Muscle layer of duodenum (tissue), 2 donors: ENCODE results near the gene GPSM3.

ENCODE experiments used
- H3K27ac ChIP-seq: one replicate; pipeline ENCODE4 v1.7.0; 2013; ENCODE audit warnings: mild to moderate bottlenecking, low read length
- H3K27me3 ChIP-seq: one replicate; pipeline ENCODE4 v1.7.0; 2013; ENCODE audit warnings: low read depth, mild to moderate bottlenecking, control low read depth, low read length
- H3K36me3 ChIP-seq, 2 donors: one replicate each; pipeline ENCODE4 v1.7.0; 2013; ENCODE audit warnings: low read length in 2 of 2, control low read depth in 1 of 2, mild to moderate bottlenecking in 1 of 2; ENCODE audit not compliant: insufficient read depth in 2 of 2, control insufficient read depth in 1 of 2
- H3K4me1 ChIP-seq, 2 donors: one replicate each; pipeline ENCODE4 v1.7.0; 2013; ENCODE audit warnings: low read length in 2 of 2, mild to moderate bottlenecking in 2 of 2, control low read depth in 1 of 2, moderate library complexity in 1 of 2; ENCODE audit not compliant: insufficient read depth in 2 of 2, control insufficient read depth in 1 of 2
- H3K4me3 ChIP-seq, 2 donors: one replicate each; pipeline ENCODE4 v1.7.0; 2013; ENCODE audit warnings: low read length in 2 of 2, low read depth in 1 of 2, mild to moderate bottlenecking in 1 of 2
- H3K9me3 ChIP-seq, 2 donors: one replicate each; pipeline ENCODE4 v1.7.0; 2013; ENCODE audit warnings: low read length in 2 of 2, control low read depth in 1 of 2, mild to moderate bottlenecking in 1 of 2; ENCODE audit not compliant: control insufficient read depth in 1 of 2
- donor health status: healthy.

GPSM3 gene

DNA sequence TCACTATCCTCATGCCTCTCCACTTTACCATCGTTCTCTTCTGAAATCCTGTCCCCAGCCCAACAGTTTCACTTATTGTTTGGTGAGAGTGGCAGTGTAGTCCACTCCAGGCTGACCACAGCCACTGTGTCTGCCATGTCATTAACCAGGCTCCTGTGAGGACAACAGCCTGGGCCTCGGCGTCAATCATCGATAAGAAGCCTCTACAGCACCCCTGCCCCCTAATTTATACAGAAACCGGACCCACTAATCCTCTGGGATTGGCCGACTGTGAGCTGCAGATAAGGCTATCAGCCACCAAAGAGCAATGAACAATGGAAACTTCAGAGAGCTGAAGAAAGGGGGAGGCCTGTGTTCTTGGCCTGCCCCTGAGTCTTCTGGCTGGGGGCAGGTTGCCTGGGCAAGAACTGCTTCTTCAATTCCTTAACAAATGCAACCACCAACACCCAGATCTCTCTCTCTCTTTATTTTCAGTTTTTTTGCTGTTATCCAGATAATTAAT lies 24.6 kb downstream of the GPSM3 start:
- Histone ChIP-seq H3K27ac (no peak overlapping the region), H3K9me3 (no peaks in the 10 kb centered on the region), H3K27me3 (no peaks in the 10 kb centered on the region), H3K36me3 (peaks cover 38 to 60% of the 10 kb centered on the region in 2 donors), H3K4me3 (no peak overlapping the region), H3K4me1 (peaks cover 0 to 8% of the 10 kb centered on the region in 2 donors)

DNA sequence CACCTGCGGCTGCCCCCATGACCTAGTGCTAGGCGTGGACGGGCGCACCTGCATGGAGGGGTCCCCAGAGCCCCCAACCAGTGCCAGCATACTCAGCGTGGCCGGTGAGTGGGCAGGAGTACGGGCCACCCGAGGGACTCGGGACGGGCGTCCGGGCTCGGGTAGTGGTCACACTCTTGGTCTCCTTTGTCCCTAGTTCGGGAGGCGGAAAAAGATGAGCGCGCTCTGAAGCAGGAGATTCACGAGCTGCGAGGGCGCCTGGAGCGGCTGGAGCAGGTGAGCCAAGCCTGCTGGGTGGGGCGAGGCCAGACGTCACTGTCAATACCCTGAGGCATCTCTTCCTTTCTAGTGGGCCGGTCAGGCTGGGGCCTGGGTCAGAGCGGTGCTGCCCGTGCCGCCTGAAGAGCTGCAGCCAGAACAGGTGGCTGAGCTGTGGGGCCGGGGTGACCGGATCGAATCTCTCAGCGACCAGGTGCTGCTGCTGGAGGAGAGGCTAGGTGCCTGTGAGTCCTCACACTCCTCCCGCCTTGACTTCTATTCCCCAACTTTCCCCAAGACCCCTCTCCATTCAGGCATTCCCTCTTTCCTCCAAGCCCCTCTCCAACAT lies 25.2 kb downstream of the GPSM3 start:
- Histone ChIP-seq H3K27ac (no peak overlapping the region), H3K9me3 (no peaks in the 10 kb centered on the region), H3K27me3 (no peaks in the 10 kb centered on the region), H3K4me1 (peaks cover 0 to 7% of the 10 kb centered on the region in 2 donors), H3K36me3 (peaks cover 38 to 66% of the 10 kb centered on the region in 2 donors), H3K4me3 (no peak overlapping the region)

DNA sequence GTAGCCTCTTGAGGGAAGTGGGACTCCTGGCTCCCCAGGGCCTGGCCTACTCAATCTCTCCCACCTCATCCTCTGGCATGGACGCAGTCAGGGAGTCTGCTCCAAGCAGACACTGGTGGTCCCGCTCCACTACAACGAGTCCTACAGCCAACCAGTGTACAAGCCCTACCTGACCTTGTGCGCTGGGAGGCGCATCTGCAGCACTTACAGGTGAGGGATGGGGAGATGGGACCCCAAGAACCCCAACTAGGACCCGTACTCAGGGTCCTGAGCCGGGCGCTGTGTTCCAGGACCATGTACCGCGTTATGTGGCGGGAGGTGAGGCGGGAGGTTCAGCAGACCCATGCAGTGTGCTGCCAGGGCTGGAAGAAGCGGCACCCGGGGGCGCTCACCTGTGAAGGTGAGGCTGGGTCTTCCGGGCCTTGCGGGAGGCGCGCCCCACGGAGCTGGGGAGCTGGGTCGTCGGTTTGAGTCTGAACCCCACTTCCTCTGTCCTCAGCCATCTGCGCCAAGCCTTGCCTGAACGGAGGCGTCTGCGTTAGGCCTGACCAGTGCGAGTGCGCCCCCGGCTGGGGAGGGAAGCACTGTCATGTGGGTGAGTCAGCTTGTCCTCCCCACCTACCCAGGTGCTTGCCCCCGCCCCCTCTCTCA lies 25.9 kb downstream of the GPSM3 start:
- no peaks in the 10 kb centered on the region for H3K9me3 ChIP-seq
- H3K4me1 ChIP-seq = peaks cover 0 to 7% of the 10 kb centered on the region in 2 donors
- no peaks in the 10 kb centered on the region for H3K27me3 ChIP-seq
- no peak overlapping the region for H3K27ac ChIP-seq
- H3K4me3 ChIP-seq = no peak overlapping the region
- peaks cover 38 to 68% of the 10 kb centered on the region in 2 donors for H3K36me3 ChIP-seq

DNA sequence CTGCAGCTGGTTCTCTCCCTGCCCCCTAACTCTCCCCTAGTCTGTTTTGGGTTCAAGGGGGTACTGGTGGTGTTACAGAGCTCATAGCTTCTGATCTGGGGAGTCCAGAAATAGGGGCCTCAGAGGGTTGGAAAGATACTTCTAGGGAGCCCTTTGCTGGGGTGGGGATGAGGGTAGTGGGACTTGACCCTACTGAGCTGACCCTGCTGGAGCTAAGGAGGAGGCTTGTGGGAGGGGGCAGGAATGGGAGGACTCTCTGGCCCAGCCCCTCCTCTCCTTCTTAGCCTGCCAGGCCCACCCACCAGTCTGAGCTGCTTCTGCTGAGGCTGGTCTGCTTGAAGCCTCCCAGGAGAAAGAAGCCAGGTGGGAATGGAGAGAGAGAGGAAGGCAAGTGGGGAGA lies 28.1 kb downstream of the GPSM3 start, which contains the start of gene EGFL8:
Gene EGFL8, plus strand, starts transcription at position 301 of the 400 bp plus-strand sequence. CDS start 1,571 bp downstream, outside the sequence.
- peaks cover 0 to 7% of the 10 kb centered on the region in 2 donors for H3K4me1 ChIP-seq
- no peaks in the 10 kb centered on the region for H3K27me3 ChIP-seq
- H3K9me3 ChIP-seq = no peaks in the 10 kb centered on the region
- H3K4me3 ChIP-seq = no peak within 1 kb of the TSS
- H3K36me3 ChIP-seq = peaks cover 22 to 48% of the 10 kb centered on the region in 2 donors
- H3K27ac ChIP-seq = peak within 1 kb of the TSS; percentile 30

DNA sequence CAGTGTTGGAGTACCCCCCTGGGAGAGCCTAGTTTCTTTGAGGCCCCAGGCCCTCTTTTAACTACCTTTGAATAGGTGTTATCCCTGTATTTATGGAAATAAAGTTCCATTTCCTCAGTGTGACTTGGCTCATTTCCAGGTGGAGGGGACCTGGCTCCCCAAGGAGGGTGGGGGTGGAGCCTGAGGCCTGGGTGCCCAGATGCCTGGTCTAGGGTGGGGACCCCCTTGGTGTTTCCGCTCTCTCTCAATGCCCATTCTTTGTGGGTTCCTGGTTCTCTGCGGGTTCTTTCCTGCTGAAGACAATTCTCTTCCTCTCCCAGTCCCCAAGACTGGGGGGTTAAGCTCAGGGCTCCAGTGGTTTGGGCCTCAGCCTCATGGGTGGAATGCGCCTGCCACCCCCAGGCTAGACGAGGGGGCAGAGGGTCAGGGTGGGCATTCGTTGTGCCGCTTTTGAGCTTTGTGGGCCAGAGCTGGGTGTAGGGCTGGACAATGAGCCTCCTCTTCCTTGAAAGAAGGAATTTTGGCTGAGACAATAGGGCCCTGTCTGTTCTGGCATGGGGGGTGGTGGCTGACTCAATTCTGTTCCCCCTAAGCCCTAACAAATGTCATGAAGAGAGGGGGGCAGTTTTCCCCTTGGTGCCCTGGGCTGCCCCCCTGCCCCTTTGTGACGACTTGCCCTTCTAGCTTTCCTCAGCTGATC lies 28.7 kb downstream of the GPSM3 start:
- Histone ChIP-seq H3K36me3 (peaks cover 18 to 45% of the 10 kb centered on the region in 2 donors), H3K9me3 (no peaks in the 10 kb centered on the region), H3K27ac (peak overlapping the region; percentile 30), H3K4me3 (no peak overlapping the region), H3K4me1 (peaks cover 0 to 7% of the 10 kb centered on the region in 2 donors), H3K27me3 (no peaks in the 10 kb centered on the region)

DNA sequence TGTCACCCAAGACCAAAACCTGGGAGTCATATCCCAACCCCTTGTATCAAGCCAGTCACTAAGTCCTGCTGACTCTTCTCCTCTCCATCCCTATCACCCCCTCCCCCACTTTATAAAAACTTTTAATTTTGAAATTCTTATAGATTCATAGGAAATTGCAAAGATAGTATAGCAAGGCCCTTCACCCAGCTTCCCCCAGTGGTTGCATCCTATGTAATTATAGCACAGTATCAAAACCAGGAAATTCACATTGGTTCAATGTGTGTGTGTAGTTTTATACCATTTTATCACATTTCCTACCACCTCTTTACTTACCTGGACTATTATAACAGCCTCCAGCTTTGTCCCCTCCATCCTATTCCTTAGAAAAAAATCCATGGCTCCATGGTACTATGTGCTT lies 34.4 kb downstream of the GPSM3 start:
- Histone ChIP-seq H3K36me3 (peaks cover 17 to 39% of the 10 kb centered on the region in 2 donors), H3K4me1 (peaks cover 0 to 19% of the 10 kb centered on the region in 2 donors), H3K4me3 (no peak overlapping the region), H3K27ac (no peak overlapping the region), H3K9me3 (no peaks in the 10 kb centered on the region), H3K27me3 (no peaks in the 10 kb centered on the region)

DNA sequence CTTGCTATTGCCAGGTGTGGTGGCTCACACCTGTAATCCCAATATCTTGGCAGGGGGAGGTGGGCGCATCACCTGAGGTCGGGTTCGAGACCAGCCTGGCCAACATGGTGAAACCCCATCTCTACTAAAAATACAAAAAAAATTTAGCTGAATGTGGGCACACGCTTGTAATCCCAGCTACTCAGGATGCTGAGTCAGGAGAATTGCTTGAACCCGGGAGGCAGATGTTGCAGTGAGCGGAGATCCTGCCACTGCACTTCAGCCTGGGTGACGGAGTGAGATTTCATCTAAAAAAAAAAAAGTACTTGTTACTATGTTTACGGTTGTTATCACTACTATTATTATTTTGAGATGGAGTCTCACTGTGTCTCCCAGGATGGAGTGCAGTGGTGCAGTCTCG lies 35.6 kb downstream of the GPSM3 start:
- Histone ChIP-seq H3K9me3 (no peaks in the 10 kb centered on the region), H3K36me3 (peaks cover 17 to 29% of the 10 kb centered on the region in 2 donors), H3K27ac (no peak overlapping the region)

DNA sequence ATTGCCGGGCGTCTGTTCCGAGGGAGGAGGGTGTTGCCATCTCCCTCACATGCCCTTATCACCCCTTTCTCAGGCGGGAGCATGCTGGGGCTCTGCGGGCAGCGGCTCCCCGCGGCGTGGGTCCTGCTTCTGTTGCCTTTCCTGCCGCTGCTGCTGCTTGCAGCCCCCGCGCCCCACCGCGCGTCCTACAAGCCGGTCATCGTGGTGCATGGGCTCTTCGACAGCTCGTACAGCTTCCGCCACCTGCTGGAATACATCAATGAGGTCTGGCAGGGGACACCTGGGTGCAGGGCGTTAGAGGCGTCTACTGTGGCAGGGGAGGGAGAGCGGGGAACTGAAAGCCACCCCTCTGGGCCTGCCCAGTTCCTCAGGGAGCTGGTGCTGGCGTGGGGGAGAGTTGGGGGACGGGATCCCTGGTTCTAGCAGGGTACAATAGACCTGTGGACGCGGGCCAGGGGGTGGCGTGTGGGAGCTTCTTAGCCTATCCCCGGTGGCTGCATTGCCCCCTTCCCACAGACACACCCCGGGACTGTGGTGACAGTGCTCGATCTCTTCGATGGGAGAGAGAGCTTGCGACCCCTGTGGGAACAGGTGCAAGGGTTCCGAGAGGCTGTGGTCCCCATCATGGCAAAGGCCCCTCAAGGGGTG lies 37.8 kb downstream of the GPSM3 start:
- H3K27me3 ChIP-seq = no peaks in the 10 kb centered on the region
- peak overlapping the region; percentile 86 to 93 for H3K4me3 ChIP-seq
- peak overlapping the region; percentile 82 for H3K27ac ChIP-seq
- H3K4me1 ChIP-seq = peaks cover 6 to 48% of the 10 kb centered on the region in 2 donors
- H3K9me3 ChIP-seq = no peaks in the 10 kb centered on the region
- peaks cover 17 to 29% of the 10 kb centered on the region in 2 donors for H3K36me3 ChIP-seq

More for the DNA sequence above, 35.6 kb downstream of the GPSM3 start:
- Histone ChIP-seq H3K4me3 (no peak overlapping the region), H3K4me1 (peaks cover 6 to 30% of the 10 kb centered on the region in 2 donors), H3K27me3 (no peaks in the 10 kb centered on the region)

DNA sequence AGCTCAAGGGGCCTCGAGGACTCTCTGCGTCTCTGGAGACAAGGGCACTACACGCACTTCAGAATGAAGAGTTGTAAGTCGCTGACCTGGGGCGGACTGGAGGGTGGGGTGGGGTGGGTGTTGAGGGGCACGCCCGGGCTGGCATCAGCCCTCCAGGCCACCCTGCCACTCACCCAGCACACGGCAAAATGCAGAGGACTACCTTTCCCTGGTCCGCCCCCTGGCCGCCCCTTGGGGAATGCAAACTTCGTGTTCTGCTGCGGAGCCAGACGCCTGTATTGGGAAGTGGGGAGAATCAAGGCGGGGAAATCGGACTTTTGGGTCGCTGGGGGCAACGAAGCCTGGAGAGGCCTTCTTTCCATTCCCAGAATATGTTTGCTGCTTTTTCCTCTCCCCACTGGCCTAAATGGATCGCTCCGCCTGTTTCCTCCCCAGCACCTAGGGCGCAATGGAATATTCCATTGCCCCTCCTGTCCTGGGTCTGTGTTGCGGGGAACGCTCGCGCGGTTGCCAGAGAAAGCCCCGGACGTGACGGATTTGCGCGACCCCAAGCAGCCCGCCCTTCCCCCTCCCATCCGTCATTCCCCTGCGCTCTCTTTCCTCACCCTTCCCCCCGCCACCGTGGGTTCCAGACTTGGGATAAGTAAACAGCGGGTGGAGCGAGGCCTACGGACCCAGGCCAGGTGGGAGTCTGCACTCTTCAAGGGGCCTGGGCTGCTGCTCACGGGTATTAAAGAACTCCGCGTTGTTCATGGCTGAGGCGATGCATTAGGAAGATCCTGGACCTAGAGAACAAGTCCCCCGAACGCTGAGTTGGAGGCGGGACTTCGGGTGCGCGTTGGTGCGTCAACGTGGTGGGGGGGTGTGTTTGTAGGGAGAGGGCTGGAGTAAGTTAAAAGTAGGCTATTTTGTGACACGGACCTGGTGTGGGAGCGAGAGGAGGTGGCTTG lies 38.6 kb downstream of the GPSM3 start, which contains the start of gene PPT2:
Gene PPT2, plus strand, starts transcription at position 578 of the 950 bp plus-strand sequence. CDS start 454 bp downstream, outside the sequence.
- Histone ChIP-seq H3K4me1 (peaks cover 6 to 48% of the 10 kb centered on the region in 2 donors), H3K9me3 (no peaks in the 10 kb centered on the region), H3K27ac (peak within 1 kb of the TSS; percentile 82), H3K36me3 (peaks cover 17 to 32% of the 10 kb centered on the region in 2 donors), H3K4me3 (peak within 1 kb of the TSS; percentile 86 to 93), H3K27me3 (no peaks in the 10 kb centered on the region)
